H1 (cell line): ENCODE data around the gene WDR43. TPM values are rescaled to one million over a fixed set of nuclear protein-coding genes. Genes with fewer than 3 reads are reported as not detected.
A peak's percentile ranks its signal among the peaks of the same experiment; 100 is the strongest.

Source experiments
- CTCF ChIA-PET: fragments of 300-600 bp; sonication (Branson Sonifier 250); formaldehyde crosslinking; loops from one replicate; lab custom pipeline; 2021; ENCODE audit not compliant: partially characterized antibody; lab: Charles Lee
- POLR2A ChIA-PET: fragments of 300-600 bp; sonication (Branson Sonifier 250); formaldehyde crosslinking; loops from one replicate; lab custom pipeline; 2021; ENCODE audit warnings: inconsistent platforms; ENCODE audit not compliant: partially characterized antibody; lab: Charles Lee
- DNase-seq, 2 experiments: peaks; one replicate each; pipeline versions ENCODE4 v3.0.0 to v3.0.0-alpha.2; 2010 to 2022; ENCODE audit warnings: low spot score in 2 of 2, low read depth in 1 of 2, mixed read lengths in 1 of 2
- FAIRE-seq: peaks from 2 replicates; lab custom pipeline; 2011; peaks lifted over from hg19 to GRCh38; lab: Jason Lieb, UNC
- H2AFZ ChIP-seq: 2 replicates; pipeline ENCODE4 v1.8.1; 2012; ENCODE audit warnings: low read length, inconsistent platforms
- H2AK5ac ChIP-seq: 2 replicates; pipeline ENCODE4 v1.6.1; 2013; ENCODE audit warnings: low read depth, low read length
- H2BK120ac ChIP-seq: replicated peaks from 2 replicates; pipeline ENCODE3; 2013; ENCODE audit warnings: low read depth, low read length, inconsistent platforms
- H2BK12ac ChIP-seq: 2 replicates; pipeline ENCODE4 v1.6.1; 2013; ENCODE audit warnings: low read depth, low read length
- H2BK15ac ChIP-seq: 2 replicates; pipeline ENCODE4 v1.6.1; 2013; ENCODE audit warnings: low read length
- H2BK20ac ChIP-seq: 2 replicates; pipeline ENCODE4 v1.6.1; 2013; ENCODE audit warnings: low read length
- H2BK5ac ChIP-seq: 2 replicates; pipeline ENCODE4 v1.6.1; 2013; ENCODE audit warnings: low read depth, low read length
- H3K14ac ChIP-seq: 2 replicates; pipeline ENCODE4 v1.6.1; 2013; ENCODE audit warnings: inconsistent platforms; ENCODE audit not compliant: insufficient read length
- H3K18ac ChIP-seq: 2 replicates; pipeline ENCODE4 v1.6.1; 2013; ENCODE audit warnings: low read length; ENCODE audit errors: extremely low read depth
- H3K23ac ChIP-seq: 2 replicates; pipeline ENCODE4 v1.6.1; 2013; ENCODE audit warnings: inconsistent platforms; ENCODE audit not compliant: insufficient read length
- H3K23me2 ChIP-seq: 2 replicates; pipeline ENCODE4 v1.6.1; 2013; ENCODE audit warnings: low read depth, low read length
- H3K27ac ChIP-seq: 2 replicates; pipeline ENCODE4 v1.6.1; 2011; ENCODE audit warnings: low read depth, low read length, inconsistent platforms
- H3K27me3 ChIP-seq, 4 experiments: replicated peaks in 1 of 4; 1 replicate in 1 of 4; 2 replicates in 3 of 4; pipeline versions ENCODE4 v1.6.1 to v1.8.1; 2011 to 2013; ENCODE audit warnings: low read length in 3 of 4, mild to moderate bottlenecking in 3 of 4, inconsistent platforms in 2 of 4, mixed read lengths in 2 of 4, moderate library complexity in 1 of 4; ENCODE audit not compliant: control insufficient read depth in 3 of 4, insufficient read depth in 3 of 4; ENCODE audit errors: extremely low read depth in 1 of 4
- H3K36me3 ChIP-seq, 4 experiments: 2 replicates each; pipeline versions ENCODE4 v1.6.1 to v1.8.1; 2011 to 2013; ENCODE audit warnings: mild to moderate bottlenecking in 4 of 4, low read length in 3 of 4, moderate library complexity in 2 of 4, control low read depth in 1 of 4, inconsistent platforms in 1 of 4; ENCODE audit not compliant: insufficient read depth in 4 of 4, control insufficient read depth in 2 of 4
- H3K4ac ChIP-seq: replicated peaks from 2 replicates; pipeline ENCODE3; 2013; ENCODE audit warnings: low read length, low read depth, mixed read lengths, inconsistent platforms; ENCODE audit not compliant: insufficient read length
- H3K4me1 ChIP-seq, 4 experiments: replicated peaks in 1 of 4; 1 replicate in 1 of 4; 2 replicates in 3 of 4; pipeline versions ENCODE4 v1.6.1 to v1.8.1; 2011 to 2013; ENCODE audit warnings: low read length in 3 of 4, inconsistent platforms in 2 of 4, mixed read lengths in 1 of 4; ENCODE audit not compliant: insufficient read depth in 4 of 4, control insufficient read depth in 3 of 4
- H3K4me2 ChIP-seq, 2 experiments: 2 replicates each; pipeline versions ENCODE4 v1.6.1 to v1.8.1; 2011 to 2013; ENCODE audit warnings: low read depth in 2 of 2, low read length in 2 of 2, control low read depth in 1 of 2, inconsistent platforms in 1 of 2, mild to moderate bottlenecking in 1 of 2; ENCODE audit not compliant: insufficient read depth in 1 of 2
- H3K4me3 ChIP-seq, 4 experiments: fragments of 200-600, 300-600 bp in 1 of 4; sonication (generic), shearing (Covaris generic), sonication (Bioruptor Twin) in 1 of 4; 2 replicates each; pipeline versions ENCODE4 v1.5.1 to v1.8.1; 2011 to 2016; ENCODE audit warnings: low read length in 4 of 4, low read depth in 3 of 4, control low read depth in 2 of 4, inconsistent platforms in 2 of 4, mild to moderate bottlenecking in 2 of 4, mixed read lengths in 1 of 4, moderate library complexity in 1 of 4; ENCODE audit not compliant: insufficient read depth in 2 of 4; ENCODE audit errors: extremely low read depth in 1 of 4
- H3K56ac ChIP-seq: replicated peaks from 2 replicates; pipeline ENCODE3; 2013; ENCODE audit warnings: low read depth, mild to moderate bottlenecking, mixed read lengths, low read length, inconsistent platforms; ENCODE audit not compliant: insufficient read length
- H3K79me1 ChIP-seq: 2 replicates; pipeline ENCODE4 v1.6.1; 2013; ENCODE audit warnings: low read depth, low read length, control low read depth
- H3K79me2 ChIP-seq, 2 experiments: 2 replicates each; pipeline versions ENCODE4 v1.6.1 to v1.8.1; 2012 to 2013; ENCODE audit warnings: low read length in 2 of 2, mild to moderate bottlenecking in 2 of 2, inconsistent platforms in 1 of 2; ENCODE audit not compliant: insufficient read depth in 2 of 2, control insufficient read depth in 1 of 2
- H3K9ac ChIP-seq, 4 experiments: replicated peaks in 1 of 4; 1 replicate in 1 of 4; 2 replicates in 3 of 4; pipeline versions ENCODE4 v1.6.1 to v1.8.1; 2011 to 2013; ENCODE audit warnings: low read depth in 3 of 4, low read length in 3 of 4, control low read depth in 2 of 4, mild to moderate bottlenecking in 2 of 4, moderate library complexity in 2 of 4, inconsistent platforms in 1 of 4; ENCODE audit errors: extremely low read depth in 1 of 4
- H3K9me3 ChIP-seq, 2 experiments: 2 replicates each; pipeline versions ENCODE4 v1.6.1 to v1.8.1; 2012 to 2013; ENCODE audit warnings: mild to moderate bottlenecking in 2 of 2, moderate library complexity in 2 of 2, control low read depth in 1 of 2, inconsistent platforms in 1 of 2, low read depth in 1 of 2, low read length in 1 of 2, mixed read lengths in 1 of 2; ENCODE audit not compliant: insufficient read depth in 2 of 2
- H4K20me1 ChIP-seq, 2 experiments: replicated peaks in 1 of 2; 2 replicates each; pipeline versions ENCODE3 to v1.8.1; 2011 to 2013; ENCODE audit warnings: inconsistent platforms in 2 of 2, low read length in 2 of 2, mild to moderate bottlenecking in 1 of 2; ENCODE audit not compliant: insufficient read depth in 2 of 2, control insufficient read depth in 1 of 2
- H4K5ac ChIP-seq: 2 replicates; pipeline ENCODE4 v1.6.1; 2013; ENCODE audit warnings: low read length, low read depth, mixed read lengths, inconsistent platforms; ENCODE audit not compliant: insufficient read length
- H4K8ac ChIP-seq: 2 replicates; pipeline ENCODE4 v1.8.0; 2013; ENCODE audit warnings: mild to moderate bottlenecking, moderate library complexity, low read length, inconsistent platforms; ENCODE audit not compliant: insufficient read depth; ENCODE audit errors: extremely low read depth
- H4K91ac ChIP-seq: replicated peaks from 2 replicates; pipeline ENCODE3; 2013; ENCODE audit warnings: low read length, mixed read lengths, inconsistent platforms; ENCODE audit not compliant: insufficient read length
- CHD1 ChIP-seq: IDR thresholded peaks from 2 replicates; pipeline ENCODE4 v1.6.1; 2012; ENCODE audit warnings: low read depth, low read length, improper control_type of control experiment
- CTCF ChIP-seq, 3 experiments: IDR thresholded peaks; 1 replicate in 2 of 3; 2 replicates in 1 of 3; pipeline versions ENCODE4 v1.5.1 to v1.6.1; 2011; ENCODE audit warnings: low read length in 3 of 3, mild to moderate bottlenecking in 3 of 3, inconsistent platforms in 2 of 3, low read depth in 1 of 3, moderate library complexity in 1 of 3; ENCODE audit not compliant: insufficient read depth in 1 of 3; ENCODE audit errors: control extremely low read depth in 1 of 3
- RAD21 ChIP-seq, 2 experiments: IDR thresholded peaks in 1 of 2; conservative IDR thresholded peaks in 1 of 2; 2 replicates each; pipeline ENCODE4 v1.6.1; 2011; ENCODE audit warnings: low read depth in 2 of 2, low read length in 2 of 2, improper control_type of control experiment in 1 of 2, inconsistent platforms in 1 of 2, mild to moderate bottlenecking in 1 of 2, moderate library complexity in 1 of 2
- WGBS, 2 experiments: shearing (Covaris generic) in 1 of 2; methylation state at CpG; one replicate each; pipeline versions ENCODE4 v1.1.6 to v1.1.7; 2013 to 2015; ENCODE audit warnings: low lambda C conversion rate in 2 of 2, mixed read lengths in 2 of 2, inconsistent platforms in 1 of 2, low coverage in 1 of 2, missing lambda C conversion rate in 1 of 2; ENCODE audit not compliant: insufficient replicate concordance in 2 of 2, insufficient coverage in 1 of 2, insufficient read length in 1 of 2; ENCODE audit errors: extremely low coverage in 1 of 2, missing lambda C conversion rate in 1 of 2; 5-methylcytosine and 5-hydroxymethylcytosine counted together
- polyA plus RNA-seq, 7 experiments: library from polyadenylated mRNA; depleted of rRNA in 3 of 7; stranded (reverse) in 5 of 7; unstranded in 2 of 7; fragments of >200 nt in 5 of 7; fragments of 200-250 nt in 2 of 7; gene quantifications; 1 replicate in 5 of 7; 2 replicates in 1 of 7; 4 replicates in 1 of 7; pipeline versions ENCODE4 v1.2.1 to v1.2.3, GENCODE V29; 2011 to 2013; ENCODE audit warnings: missing spikeins in 2 of 7, mixed read lengths in 2 of 7
- total RNA-seq: library from RNA; stranded (reverse); fragmentation: NEBNext Ultra II Directional; extraction: Animal tissue kit (Norgen Biotek cat#: 25700); gene quantifications from 2 replicates; pipeline ENCODE4 v1.2.1, GENCODE V29; 2021

The WDR43 gene
- total and polyA plus RNA-seq, 2 of the 8 experiments (the other 6 are each of a cell fraction or from before 2014, with no cell fraction given): 57.8 to 142 TPM

- Histone ChIP-seq H4K91ac (no peak overlapping the region), H3K4me3 (no peak overlapping the region), H2BK5ac (no peak overlapping the region), H3K56ac (no peak overlapping the region), H3K36me3 (no peaks in the 10 kb centered on the region), H4K8ac (no peak overlapping the region), H3K4me1 (peaks cover 0 to 2% (median 0%) of the 10 kb centered on the region in 4 experiments; a peak in 2 of 7 replicates)
- POLR2A ChIA-PET: no interaction called here
- TF ChIP-seq CTCF (IDR thresholded peaks at IDR 0.05; ENCODE audit: control extremely low read depth in 1 of 3, insufficient read depth in 1 of 3, low read depth in 1 of 3, low read length in 3 of 3) (peak in 2 of 3 experiments; percentile 4 to 7; a peak in 2 of 4 replicates), RAD21 (IDR thresholded peaks at IDR 0.05 in 1 of 2, conservative IDR thresholded peaks at IDR 0.05 in 1 of 2; ENCODE audit: low read depth in 2 of 2, low read length in 2 of 2) (peak in 1 of 2 experiments; percentile 11; a peak in 1 of 4 replicates), CHD1 (no peak)
- TF ChIP-seq, all 59 proteins: peak for 2
- Histone ChIP-seq H3K27ac (no peak overlapping the region), H4K20me1 (no peaks in the 10 kb centered on the region), H3K27me3 (no peaks in the 10 kb centered on the region), H2BK20ac (no peak overlapping the region), H2AK5ac (no peak overlapping the region), H2AFZ (no peak overlapping the region), H3K9ac (no peak overlapping the region), H4K5ac (no peak overlapping the region), H3K9me3 (no peaks in the 10 kb centered on the region), H3K79me2 (no peaks in the 10 kb centered on the region), H3K23ac (no peak overlapping the region), H3K4me2 (no peak overlapping the region), H3K14ac (no peak overlapping the region), H2BK12ac (no peak overlapping the region), H3K4ac (no peak overlapping the region), H3K79me1 (no peaks in the 10 kb centered on the region), H2BK120ac (no peak overlapping the region), H2BK15ac (no peak overlapping the region), H3K18ac (no peak overlapping the region), H3K23me2 (no peaks in the 10 kb centered on the region)
- FAIRE-seq: no peak
- CTCF ChIA-PET: interaction anchor here (0.8 to 2.0 kb wide), 8 partner anchors 8 to 95 kb away, joined by 3 to 7 read pairs (median 3); no protein-coding TSS in a partner anchor
- DNase-seq: no peak
- 81% methylated on average over 6 of the region's 6 CpGs; no CpG with 5 or more reads in 1 of the 2 experiments for WGBS, 2 experiments
Measured at GRCh38 chr2:28978606-28979005, 84.1 kb downstream of the WDR43 start.
